Measurements from ENCODE around the gene PRKCB. TPM values are rescaled to one million over a fixed set of nuclear protein-coding genes. Genes with fewer than 3 reads are reported as not detected.

The PRKCB gene
- total RNA-seq, 2 experiments from 2014 or later: 21.0 to 51.6 TPM

GRCh38 chr16:23852794-23853562 is 17.2 kb downstream of the PRKCB start:
- ChIA-PET CTCF (ENCODE audit: unreplicated experiment) (no interaction called here), POLR2A (interaction anchor here (0.5 to 0.8 kb wide), 3 partner anchors 10 to 1126 kb away, joined by 3 to 8 read pairs (median 5); no protein-coding TSS in a partner anchor)
- H3K4me2 ChIP-seq (ENCODE audit: low read length): no peak overlapping the region
- H4K20me1 ChIP-seq (ENCODE audit: insufficient read depth, low read length): no peaks in the 10 kb centered on the region
- intact Hi-C loops (cut with micrococcal nuclease; ENCODE audit: unreplicated experiment): no loop called here
- peaks cover 65% of the 10 kb centered on the region for H3K4me1 ChIP-seq (ENCODE audit: insufficient read depth, low read length, poor library complexity, severe bottlenecking)
- H3K36me3 ChIP-seq (ENCODE audit: insufficient read depth, low read length): peaks cover 25% of the 10 kb centered on the region
- no peak overlapping the region for H2AFZ ChIP-seq (ENCODE audit: low read length)
- no peak overlapping the region for H3K4me3 ChIP-seq (ENCODE audit: low read depth, low read length, poor library complexity, severe bottlenecking)
- no peak for TF ChIP-seq CTCF (conservative IDR thresholded peaks at IDR 0.05; ENCODE audit: low read length)
- TF ChIP-seq EZH2phosphoT487 (IDR thresholded peaks at IDR 0.05; ENCODE audit: borderline replicate concordance, low read depth, low read length): no peak
- no peak overlapping the region for H3K27ac ChIP-seq (ENCODE audit: low read depth, low read length, poor library complexity, severe bottlenecking)
- BruUV-seq (replicated peaks): no TSS peak
- H3K9me3 ChIP-seq (ENCODE audit: low read length): peaks cover 35% of the 10 kb centered on the region
- no peaks in the 10 kb centered on the region for H3K9me2 ChIP-seq (ENCODE audit: insufficient read depth, low read length)
- H3K79me2 ChIP-seq (ENCODE audit: insufficient read depth, low read depth, low read length): no peaks in the 10 kb centered on the region; the same call in 1 of the 2 replicates
- no peak for DNase-seq (ENCODE audit: low spot score)

DNA sequence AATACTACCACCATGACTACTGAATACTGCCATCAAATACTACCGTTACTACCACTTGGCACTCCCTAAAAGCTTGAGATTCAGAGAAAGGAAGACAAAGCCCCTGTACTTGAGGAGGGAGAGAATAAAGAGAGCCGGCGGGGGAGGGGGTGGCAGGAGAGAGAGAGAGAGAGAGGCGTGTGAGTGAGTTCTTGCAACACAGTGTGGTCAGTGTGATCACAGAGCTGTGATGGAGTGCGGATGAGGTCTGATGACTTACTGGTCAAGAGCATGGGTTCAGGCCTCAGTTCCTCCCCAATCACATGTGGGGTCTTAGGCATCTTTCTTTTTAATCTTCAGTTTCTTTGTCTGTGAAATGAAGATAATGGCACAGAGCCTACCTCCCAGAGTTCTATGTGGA is 19.2 kb downstream of the PRKCB start:
- H3K4me2 ChIP-seq (ENCODE audit: low read length): no peak overlapping the region
- DNase-seq (ENCODE audit: low spot score): no peak
- H3K79me2 ChIP-seq (ENCODE audit: insufficient read depth, low read depth, low read length): no peaks in the 10 kb centered on the region; the same call in 1 of the 2 replicates
- no TSS peak for BruUV-seq (replicated peaks)
- H2AFZ ChIP-seq (ENCODE audit: low read length): no peak overlapping the region
- POLR2A ChIA-PET: interaction anchor here (0.6 kb wide), 1 partner anchor 20 kb away, joined by 3 read pairs; no protein-coding TSS in a partner anchor
- no peak for TF ChIP-seq CTCF (conservative IDR thresholded peaks at IDR 0.05; ENCODE audit: low read length)
- TF ChIP-seq EZH2phosphoT487 (IDR thresholded peaks at IDR 0.05; ENCODE audit: borderline replicate concordance, low read depth, low read length): no peak
- H3K36me3 ChIP-seq (ENCODE audit: insufficient read depth, low read length): peaks cover 25% of the 10 kb centered on the region
- H3K9me2 ChIP-seq (ENCODE audit: insufficient read depth, low read length): no peaks in the 10 kb centered on the region
- no peak overlapping the region for H3K4me3 ChIP-seq (ENCODE audit: low read depth, low read length, poor library complexity, severe bottlenecking)
- no peaks in the 10 kb centered on the region for H4K20me1 ChIP-seq (ENCODE audit: insufficient read depth, low read length)
- CTCF ChIA-PET (ENCODE audit: unreplicated experiment): interaction anchor here (0.5 kb wide), 1 partner anchor 662 kb away, joined by 3 read pairs; no protein-coding TSS in a partner anchor
- peaks cover 79% of the 10 kb centered on the region for H3K4me1 ChIP-seq (ENCODE audit: insufficient read depth, low read length, poor library complexity, severe bottlenecking)
- no peak overlapping the region for H3K27ac ChIP-seq (ENCODE audit: low read depth, low read length, poor library complexity, severe bottlenecking)
- intact Hi-C loops (cut with micrococcal nuclease; ENCODE audit: unreplicated experiment): no loop called here
- H3K9me3 ChIP-seq (ENCODE audit: low read length): peaks cover 35% of the 10 kb centered on the region

- POLR2A ChIA-PET: interaction anchor here (0.8 to 1.7 kb wide), 3 partner anchors 9 to 14 kb away, joined by 3 to 8 read pairs (median 4); no protein-coding TSS in a partner anchor
- CTCF ChIA-PET (ENCODE audit: unreplicated experiment): no interaction called here
- Histone ChIP-seq H4K20me1 (ENCODE audit: insufficient read depth, low read length) (no peaks in the 10 kb centered on the region), H3K4me3 (ENCODE audit: low read depth, low read length, poor library complexity, severe bottlenecking) (no peak overlapping the region), H2AFZ (ENCODE audit: low read length) (no peak overlapping the region), H3K79me2 (ENCODE audit: insufficient read depth, low read depth, low read length) (peaks cover 8% of the 10 kb centered on the region; the same call in 1 of the 2 replicates), H3K36me3 (ENCODE audit: insufficient read depth, low read length) (peaks cover 16% of the 10 kb centered on the region), H3K27ac (ENCODE audit: low read depth, low read length, poor library complexity, severe bottlenecking) (peak overlapping the region; percentile 3), H3K4me1 (ENCODE audit: insufficient read depth, low read length, poor library complexity, severe bottlenecking) (peaks cover 82% of the 10 kb centered on the region), H3K9me2 (ENCODE audit: insufficient read depth, low read length) (no peaks in the 10 kb centered on the region), H3K9me3 (ENCODE audit: low read length) (peaks cover 27% of the 10 kb centered on the region), H3K4me2 (ENCODE audit: low read length) (peak overlapping the region; percentile 38)
- intact Hi-C loops (cut with micrococcal nuclease; ENCODE audit: unreplicated experiment): no loop called here
- no peak for DNase-seq (ENCODE audit: low spot score)
- TF ChIP-seq EZH2phosphoT487 (IDR thresholded peaks at IDR 0.05; ENCODE audit: borderline replicate concordance, low read depth, low read length): no peak
- TF ChIP-seq CTCF (conservative IDR thresholded peaks at IDR 0.05; ENCODE audit: low read length): no peak
- no TSS peak for BruUV-seq (replicated peaks)
Measured at GRCh38 chr16:23856251-23856709, 20.5 kb downstream of the PRKCB start.

Measured in OCI-LY7 (cell line).